ENCODE measurements around the gene HAUS8. TPM values are rescaled to one million over a fixed set of nuclear protein-coding genes. Genes with fewer than 3 reads are reported as not detected.

Gene HAUS8
- total and polyA plus RNA-seq, 2 of the 4 experiments (the other 2 are of a cell fraction), result 3.4 to 14.2 TPM

GRCh38 chr19:17035842-17036424, 39.3 kb downstream of the HAUS8 start:
- no peaks in the 10 kb centered on the region for H3K9me1 ChIP-seq (ENCODE audit: insufficient read depth, low read length)
- ATAC-seq (ENCODE audit: low read depth), result no peak
- no peaks in the 10 kb centered on the region for H3K79me1 ChIP-seq (ENCODE audit: low read depth in 1 of 2, low read length in 2 of 2)
- H3K4me1 ChIP-seq (ENCODE audit: control insufficient read depth, insufficient read depth, low read length), result no peaks in the 10 kb centered on the region
- intact Hi-C loops (cut with micrococcal nuclease) (no loop called here), in situ Hi-C loops (cut with MboI; ENCODE audit: low sequenced_read_pairs) (no loop called here), dilution Hi-C loops (cut with HindIII; ENCODE audit: low sequenced_read_pairs, unreplicated experiment) (no loop called here)
- H2AFZ ChIP-seq (replicated peaks; ENCODE audit: low read length, poor library complexity), result peak overlapping the region; percentile 63
- DNase-seq, result no peak
- H4K20me1 ChIP-seq (ENCODE audit: insufficient read depth, low read length), result no peaks in the 10 kb centered on the region
- H3K14ac ChIP-seq (replicated peaks; ENCODE audit: low read depth, low read length), result no peak overlapping the region
- no peak overlapping the region for H2BK20ac ChIP-seq (ENCODE audit: low read depth, low read length)
- H3K27me3 ChIP-seq (ENCODE audit: control insufficient read depth, insufficient read depth, low read length), result no peaks in the 10 kb centered on the region; the same call in 1 of the 2 replicates
- no peak overlapping the region for H2AK5ac ChIP-seq (ENCODE audit: low read depth, low read length)
- H2AK9ac ChIP-seq (replicated peaks; ENCODE audit: low read depth, low read length, poor library complexity), result no peak overlapping the region
- ChIA-PET POLR2A (ENCODE audit: unreplicated experiment) (no interaction called here), CTCF (no interaction called here)
- no TSS peak for BruUV-seq (replicated peaks)
- no peak overlapping the region for H3K4me2 ChIP-seq (ENCODE audit: low read depth, low read length)
- H3K4me3 ChIP-seq (ENCODE audit: insufficient read depth, low read depth, low read length), result no peak overlapping the region
- no peak overlapping the region for H3K18ac ChIP-seq (ENCODE audit: low read depth, low read length)
- no peak overlapping the region for H2BK5ac ChIP-seq (ENCODE audit: low read depth, low read length, poor library complexity, severe bottlenecking)
- no peak overlapping the region for H2BK120ac ChIP-seq (ENCODE audit: low read depth, low read length)
- 90% methylated on average over 8 of the region's 15 CpGs; no CpG with 5 or more reads in 1 of the 2 experiments for WGBS, 2 experiments (ENCODE audit: extremely low coverage in 2 of 2, insufficient read length in 1 of 2)
- no peaks in the 10 kb centered on the region for H3K9me3 ChIP-seq (ENCODE audit: control insufficient read depth, insufficient read depth, low read length)
- H3K9ac ChIP-seq (ENCODE audit: low read depth, low read length), result no peak overlapping the region
- H4K5ac ChIP-seq (ENCODE audit: low read depth, low read length), result no peak overlapping the region
- no peak overlapping the region for H3K4ac ChIP-seq (ENCODE audit: low read depth, low read length)
- no peak overlapping the region for H4K91ac ChIP-seq (ENCODE audit: insufficient read depth, low read depth, low read length)
- no peaks in the 10 kb centered on the region for H3K36me3 ChIP-seq (ENCODE audit: control insufficient read depth, insufficient read depth, low read length)
- H3K23ac ChIP-seq (ENCODE audit: low read depth, low read length), result no peak overlapping the region
- H2BK15ac ChIP-seq (ENCODE audit: low read depth, low read length), result no peak overlapping the region
- no peak overlapping the region for H3K27ac ChIP-seq (ENCODE audit: insufficient read depth, low read length)
- TF ChIP-seq POLR2A (IDR thresholded peaks at IDR 0.05; ENCODE audit: low read depth, low read length) (no peak), SMC3 (IDR thresholded peaks at IDR 0.05; ENCODE audit: low read depth, low read length) (no peak), MAZ (IDR thresholded peaks at IDR 0.05; ENCODE audit: borderline replicate concordance, low read depth, low read length) (no peak), MAFK (IDR thresholded peaks at IDR 0.05; ENCODE audit: low read depth, low read length) (no peak), MXI1 (IDR thresholded peaks at IDR 0.05; ENCODE audit: borderline replicate concordance, low read depth, low read length) (no peak), RCOR1 (IDR thresholded peaks at IDR 0.05; ENCODE audit: insufficient replicate concordance, low read length) (no peak), CEBPB (IDR thresholded peaks at IDR 0.05; ENCODE audit: low read depth, low read length) (no peak), ELK1 (IDR thresholded peaks at IDR 0.05; ENCODE audit: borderline replicate concordance, low read depth, low read length) (no peak)
- H3K56ac ChIP-seq (ENCODE audit: extremely low read depth, insufficient read depth, low read length), result no peak overlapping the region
- H4K8ac ChIP-seq (ENCODE audit: low read depth in 2 of 2, low read length in 2 of 2), result no peak overlapping the region
